OCI-LY1 (cell line): ENCODE measurements around the gene CFP.

Experiments
- EZH2 ChIP-seq: fragments of 200-600 bp; sonication (generic), shearing (Covaris generic); IDR thresholded peaks from 2 replicates; pipeline ENCODE4 v1.8.0; 2017; ENCODE audit warnings: borderline replicate concordance, mixed run types, mild to moderate bottlenecking, antibody characterized with exemption, low read length, moderate library complexity, mixed read lengths
- TF ChIP-seq, protein P1 (sequence below): fragments of 200-600 bp; sonication (generic), shearing (Covaris generic); IDR thresholded peaks from 2 replicates; pipeline ENCODE4 v1.5.1; 2017; ENCODE audit warnings: mild to moderate bottlenecking, antibody characterized with exemption, low read length, moderate library complexity, mixed read lengths

DNA sequence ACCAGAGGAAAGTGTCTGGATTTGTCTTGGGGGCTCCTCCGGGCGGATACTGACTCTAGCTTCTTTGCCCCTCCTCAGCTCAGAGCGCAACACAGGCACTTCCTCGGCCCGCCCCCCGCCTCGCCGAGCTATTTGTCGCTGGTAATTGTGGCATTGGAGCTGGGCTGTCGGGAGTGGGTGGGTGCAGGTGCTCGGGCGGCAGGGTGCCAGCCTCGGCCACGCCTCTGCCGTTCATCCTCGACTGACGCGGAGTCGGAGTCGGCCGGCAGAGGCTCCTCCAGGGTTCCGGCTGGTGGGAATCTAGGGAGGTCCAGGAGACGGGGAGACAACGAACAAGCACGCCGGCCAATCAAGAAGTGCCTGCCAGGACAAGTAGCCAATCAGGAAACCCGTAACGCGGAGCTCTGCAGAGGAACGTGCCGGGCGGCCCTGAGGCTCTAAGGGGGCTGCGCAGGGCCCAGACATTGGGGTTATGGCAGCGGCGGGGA lies 6.1 kb downstream of the CFP start:
- TF ChIP-seq, protein P1, sequence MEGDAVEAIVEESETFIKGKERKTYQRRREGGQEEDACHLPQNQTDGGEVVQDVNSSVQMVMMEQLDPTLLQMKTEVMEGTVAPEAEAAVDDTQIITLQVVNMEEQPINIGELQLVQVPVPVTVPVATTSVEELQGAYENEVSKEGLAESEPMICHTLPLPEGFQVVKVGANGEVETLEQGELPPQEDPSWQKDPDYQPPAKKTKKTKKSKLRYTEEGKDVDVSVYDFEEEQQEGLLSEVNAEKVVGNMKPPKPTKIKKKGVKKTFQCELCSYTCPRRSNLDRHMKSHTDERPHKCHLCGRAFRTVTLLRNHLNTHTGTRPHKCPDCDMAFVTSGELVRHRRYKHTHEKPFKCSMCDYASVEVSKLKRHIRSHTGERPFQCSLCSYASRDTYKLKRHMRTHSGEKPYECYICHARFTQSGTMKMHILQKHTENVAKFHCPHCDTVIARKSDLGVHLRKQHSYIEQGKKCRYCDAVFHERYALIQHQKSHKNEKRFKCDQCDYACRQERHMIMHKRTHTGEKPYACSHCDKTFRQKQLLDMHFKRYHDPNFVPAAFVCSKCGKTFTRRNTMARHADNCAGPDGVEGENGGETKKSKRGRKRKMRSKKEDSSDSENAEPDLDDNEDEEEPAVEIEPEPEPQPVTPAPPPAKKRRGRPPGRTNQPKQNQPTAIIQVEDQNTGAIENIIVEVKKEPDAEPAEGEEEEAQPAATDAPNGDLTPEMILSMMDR = no peak
- no peak for TF ChIP-seq EZH2
